A549 (cell line): ENCODE data around the gene FLVCR2.

ENCODE experiments used
- EP300 ChIP-seq, 2 experiments: fragments of >200 bp; sonication (Bioruptor Twin); formaldehyde crosslinking; IDR thresholded peaks; 2 replicates in 1 of 2; 3 replicates in 1 of 2; pipeline ENCODE4 v1.6.1; 2016 to 2017
- FOSB ChIP-seq: fragments of 250-450 bp; sonication (Bioruptor Pico); IDR thresholded peaks from 2 replicates; pipeline ENCODE4 v1.5.0; 2020; ENCODE audit warnings: mild to moderate bottlenecking, moderate library complexity
- MAFK ChIP-seq: fragments of 450-650 bp; IDR thresholded peaks from 2 replicates; pipeline ENCODE4 v1.6.1; 2014; ENCODE audit not compliant: partially characterized antibody
- NFE2L2 ChIP-seq: fragments of 150-350 bp; conservative IDR thresholded peaks from 2 replicates; pipeline ENCODE4 v1.6.1; 2014; ENCODE audit warnings: low read length
- TF ChIP-seq, protein P1 (sequence below): fragments of >200 bp; sonication (Bioruptor Twin); formaldehyde crosslinking; IDR thresholded peaks from 3 replicates; pipeline ENCODE4 v1.5.1; 2016

DNA sequence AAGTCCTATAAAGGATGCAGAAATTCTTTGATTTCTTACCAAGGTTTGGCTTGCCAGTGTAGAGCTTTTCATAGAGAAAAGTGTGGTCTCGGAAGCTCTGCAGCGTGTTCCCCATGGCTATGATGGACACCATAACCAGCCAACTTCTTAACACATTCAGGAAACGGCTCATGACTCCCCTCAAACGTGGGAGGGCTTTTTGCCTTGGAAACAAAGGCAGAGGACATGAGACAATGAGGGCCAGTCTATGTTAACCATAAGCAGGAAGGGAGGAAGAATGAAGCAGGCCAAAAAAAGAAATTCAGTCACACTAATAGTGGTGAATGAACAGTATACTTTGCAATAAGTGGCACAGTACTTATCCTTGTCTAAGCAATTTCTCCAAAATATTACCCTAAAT is 78.9 kb downstream of the FLVCR2 start:
- TF ChIP-seq NFE2L2, result no peak
- TF ChIP-seq FOSB (CRISPR knock-in tag), result no peak
- TF ChIP-seq, protein P1, sequence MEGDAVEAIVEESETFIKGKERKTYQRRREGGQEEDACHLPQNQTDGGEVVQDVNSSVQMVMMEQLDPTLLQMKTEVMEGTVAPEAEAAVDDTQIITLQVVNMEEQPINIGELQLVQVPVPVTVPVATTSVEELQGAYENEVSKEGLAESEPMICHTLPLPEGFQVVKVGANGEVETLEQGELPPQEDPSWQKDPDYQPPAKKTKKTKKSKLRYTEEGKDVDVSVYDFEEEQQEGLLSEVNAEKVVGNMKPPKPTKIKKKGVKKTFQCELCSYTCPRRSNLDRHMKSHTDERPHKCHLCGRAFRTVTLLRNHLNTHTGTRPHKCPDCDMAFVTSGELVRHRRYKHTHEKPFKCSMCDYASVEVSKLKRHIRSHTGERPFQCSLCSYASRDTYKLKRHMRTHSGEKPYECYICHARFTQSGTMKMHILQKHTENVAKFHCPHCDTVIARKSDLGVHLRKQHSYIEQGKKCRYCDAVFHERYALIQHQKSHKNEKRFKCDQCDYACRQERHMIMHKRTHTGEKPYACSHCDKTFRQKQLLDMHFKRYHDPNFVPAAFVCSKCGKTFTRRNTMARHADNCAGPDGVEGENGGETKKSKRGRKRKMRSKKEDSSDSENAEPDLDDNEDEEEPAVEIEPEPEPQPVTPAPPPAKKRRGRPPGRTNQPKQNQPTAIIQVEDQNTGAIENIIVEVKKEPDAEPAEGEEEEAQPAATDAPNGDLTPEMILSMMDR, result no peak
- no peak for TF ChIP-seq MAFK
- no peak for TF ChIP-seq EP300 (IDR thresholded peaks at IDR 0.05)
